HepG2 (cell line): Measurements from ENCODE around the gene STC2. TPM values are rescaled to one million over a fixed set of nuclear protein-coding genes. Genes with fewer than 3 reads are reported as not detected.

Experiments
- ATF6 ChIP-seq: sonication (generic); formaldehyde crosslinking; conservative IDR thresholded peaks from 2 replicates; pipeline ENCODE4 v1.4.0; 2020; ENCODE audit warnings: missing genetic modification reagents
- CCAR2 ChIP-seq: fragments of 200-400 bp; formaldehyde crosslinking; optimal IDR thresholded peaks from 2 replicates; pipeline ENCODE3; 2018; ENCODE audit warnings: low read depth, mild to moderate bottlenecking, low read length, moderate library complexity
- FOXJ3 ChIP-seq: sonication (generic); formaldehyde crosslinking; IDR thresholded peaks from 2 replicates; pipeline ENCODE4 v1.4.0; 2020; ENCODE audit warnings: missing genetic modification reagents, mild to moderate bottlenecking, borderline replicate concordance
- FOXO4 ChIP-seq: sonication (generic); formaldehyde crosslinking; conservative IDR thresholded peaks from 2 replicates; pipeline ENCODE4 v1.8.1; 2023; ENCODE audit warnings: missing genetic modification reagents
- GATAD2A ChIP-seq: IDR thresholded peaks from 2 replicates; pipeline ENCODE4 v1.6.1; 2016
- HINFP ChIP-seq: sonication (generic); formaldehyde crosslinking; IDR thresholded peaks from 2 replicates; pipeline ENCODE4 v1.4.0; 2020; ENCODE audit warnings: low read depth, mild to moderate bottlenecking, missing genetic modification reagents
- IRF2 ChIP-seq: IDR thresholded peaks from 2 replicates; pipeline ENCODE4 v1.6.1; 2018; ENCODE audit warnings: missing genetic modification reagents, missing compliant biosample characterization
- SMYD3 ChIP-seq: sonication (generic); formaldehyde crosslinking; IDR thresholded peaks from 2 replicates; pipeline ENCODE4 v1.8.1; 2023; ENCODE audit warnings: mild to moderate bottlenecking, missing genetic modification reagents
- SNAPC2 ChIP-seq: sonication (generic); formaldehyde crosslinking; IDR thresholded peaks from 2 replicates; pipeline ENCODE4 v1.8.1; 2022; ENCODE audit warnings: mild to moderate bottlenecking, missing genetic modification reagents
- YY1 ChIP-seq: IDR thresholded peaks from 2 replicates; pipeline ENCODE4 v1.6.1; 2011; ENCODE audit warnings: low read length, low read depth, moderate library complexity, mild to moderate bottlenecking; ENCODE audit not compliant: insufficient read depth, insufficient replicate concordance
- ZBTB34 ChIP-seq: sonication (generic); formaldehyde crosslinking; IDR thresholded peaks from 2 replicates; pipeline ENCODE4 v1.8.0; 2022; ENCODE audit warnings: mild to moderate bottlenecking, missing genetic modification reagents
- ZBTB39 ChIP-seq: sonication (generic); formaldehyde crosslinking; IDR thresholded peaks from 2 replicates; pipeline ENCODE4 v1.5.0; 2020; ENCODE audit warnings: missing genetic modification reagents
- ZBTB8A ChIP-seq: sonication (generic); formaldehyde crosslinking; IDR thresholded peaks from 2 replicates; pipeline ENCODE4 v1.4.0; 2020; ENCODE audit warnings: mild to moderate bottlenecking, low read depth, missing genetic modification reagents, borderline replicate concordance
- ZC3H13 ChIP-seq: sonication (generic); formaldehyde crosslinking; IDR thresholded peaks from 2 replicates; pipeline ENCODE4 v1.8.1; 2023; ENCODE audit warnings: mild to moderate bottlenecking, missing genetic modification reagents, moderate library complexity
- ZNF10 ChIP-seq: sonication (generic); formaldehyde crosslinking; IDR thresholded peaks from 2 replicates; pipeline ENCODE4 v1.4.0; 2020; ENCODE audit warnings: mild to moderate bottlenecking, low read depth, missing genetic modification reagents, borderline replicate concordance
- ZNF17 ChIP-seq: sonication (generic); formaldehyde crosslinking; IDR thresholded peaks from 2 replicates; pipeline ENCODE4 v1.5.0; 2020; ENCODE audit warnings: mild to moderate bottlenecking, missing genetic modification reagents
- ZNF337 ChIP-seq: sonication (generic); formaldehyde crosslinking; IDR thresholded peaks from 2 replicates; pipeline ENCODE4 v1.5.1; 2020; ENCODE audit warnings: missing genetic modification reagents, low read depth, mild to moderate bottlenecking, borderline replicate concordance
- ZNF7 ChIP-seq: IDR thresholded peaks from 2 replicates; pipeline ENCODE4 v1.6.1; 2016; ENCODE audit warnings: missing biosample characterization, missing genetic modification reagents
- ZNF720 ChIP-seq: sonication (generic); formaldehyde crosslinking; IDR thresholded peaks from 2 replicates; pipeline ENCODE4 v1.4.0; 2020; ENCODE audit warnings: missing genetic modification reagents
- ZSCAN30 ChIP-seq: sonication (generic); formaldehyde crosslinking; IDR thresholded peaks from 2 replicates; pipeline ENCODE4 v1.5.0; 2020; ENCODE audit warnings: mild to moderate bottlenecking, missing genetic modification reagents
- ZSCAN9 ChIP-seq: IDR thresholded peaks from 2 replicates; pipeline ENCODE4 v1.6.1; 2016; ENCODE audit warnings: borderline replicate concordance
- polyA plus RNA-seq, 8 experiments: library from polyadenylated mRNA; depleted of rRNA in 3 of 8; stranded (reverse) in 7 of 8; unstranded in 1 of 8; fragments of >200 nt; fragmentation: Illumina TruSeq in 4 of 8; extraction: Trizol in 4 of 8; gene quantifications; 2 replicates each; pipeline versions ENCODE4 v1.2.1 to v1.2.3, GENCODE V29; 2011 to 2016; ENCODE audit warnings: low read depth in 4 of 8, missing spikeins in 1 of 8, mixed read lengths in 1 of 8; ENCODE audit not compliant: insufficient read depth in 1 of 8
- total RNA-seq, 5 experiments: library from RNA; depleted of rRNA; stranded (reverse); fragments of >200 nt; fragmentation: Illumina TruSeq; extraction: Trizol; gene quantifications; 2 replicates each; pipeline ENCODE4 v1.2.3, GENCODE V29; 2016; ENCODE audit warnings: low read depth in 1 of 5

The STC2 gene
- total and polyA plus RNA-seq, 2 of the 13 experiments (the other 11 are each of a cell fraction or from before 2014, with no cell fraction given): 27.1 to 69.2 TPM

GRCh38 chr5:173296737-173297676 lies 31.2 kb downstream of the STC2 start (continued):
- TF ChIP-seq ZNF720 (no peak), ZBTB8A (no peak), CCAR2 (no peak), GATAD2A (CRISPR knock-in tag) (peak; percentile 61), ZNF7 (CRISPR knock-in tag) (no peak), YY1 (peak; percentile 10), ZC3H13 (CRISPR knock-in tag) (no peak), ZNF10 (CRISPR knock-in tag) (no peak), IRF2 (CRISPR knock-in tag) (no peak), FOXO4 (CRISPR knock-in tag) (no peak), ZNF17 (CRISPR knock-in tag) (no peak), ZSCAN30 (peak; percentile 65; the same call in 1 of the 2 replicates), ATF6 (no peak), ZBTB34 (CRISPR knock-in tag) (peak; percentile 63; the same call in 1 of the 2 replicates), HINFP (no peak), SNAPC2 (CRISPR knock-in tag) (no peak), ZBTB39 (CRISPR knock-in tag) (no peak), SMYD3 (CRISPR knock-in tag) (no peak), ZSCAN9 (CRISPR knock-in tag) (no peak), ZNF337 (CRISPR knock-in tag) (no peak), FOXJ3 (CRISPR knock-in tag) (no peak)
